ENCODE data around the gene MAN1B1. TPM values are rescaled to one million over a fixed set of nuclear protein-coding genes. Genes with fewer than 3 reads are reported as not detected.

MAN1B1 gene
- polyA plus RNA-seq, 3 donors, result 43.6 to 48.3 (median 47.0) TPM

DNA sequence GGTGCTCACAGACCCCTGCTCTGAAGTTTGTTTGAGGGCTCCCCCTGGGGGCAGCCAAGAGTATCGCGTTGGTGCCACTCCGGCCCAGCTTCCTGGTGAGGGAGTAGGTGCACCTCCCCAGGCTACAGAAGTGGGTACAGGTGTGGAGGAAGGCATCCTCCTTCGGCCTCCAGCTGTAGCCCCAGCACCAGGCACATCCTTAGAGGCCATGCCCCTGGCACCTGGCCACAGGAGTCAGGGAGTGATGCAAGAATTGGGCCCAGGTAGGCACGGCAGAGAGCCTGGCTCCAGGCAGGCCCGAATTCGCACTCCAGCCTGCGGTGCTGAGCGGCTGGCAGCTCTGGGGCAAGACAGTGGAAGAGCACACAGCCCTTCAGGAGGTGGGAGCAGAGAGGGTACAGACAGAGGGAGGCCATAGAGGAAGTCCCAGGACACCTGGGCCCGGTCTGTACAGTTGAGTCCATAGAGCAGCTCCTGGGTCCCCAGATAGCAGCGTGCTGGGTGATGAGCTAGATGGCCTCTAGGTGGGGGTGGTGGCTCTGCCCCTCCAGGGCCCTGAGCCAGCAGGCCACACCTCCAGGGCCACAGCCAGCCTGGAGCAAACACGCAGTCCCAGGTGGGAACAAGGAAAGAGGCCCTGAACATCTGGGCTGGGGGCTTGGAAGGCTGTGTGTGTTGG is 18.8 kb upstream of the MAN1B1 start:
- no peak for DNase-seq (ENCODE audit: low read depth in 3 of 3, low spot score in 2 of 3)

DNA sequence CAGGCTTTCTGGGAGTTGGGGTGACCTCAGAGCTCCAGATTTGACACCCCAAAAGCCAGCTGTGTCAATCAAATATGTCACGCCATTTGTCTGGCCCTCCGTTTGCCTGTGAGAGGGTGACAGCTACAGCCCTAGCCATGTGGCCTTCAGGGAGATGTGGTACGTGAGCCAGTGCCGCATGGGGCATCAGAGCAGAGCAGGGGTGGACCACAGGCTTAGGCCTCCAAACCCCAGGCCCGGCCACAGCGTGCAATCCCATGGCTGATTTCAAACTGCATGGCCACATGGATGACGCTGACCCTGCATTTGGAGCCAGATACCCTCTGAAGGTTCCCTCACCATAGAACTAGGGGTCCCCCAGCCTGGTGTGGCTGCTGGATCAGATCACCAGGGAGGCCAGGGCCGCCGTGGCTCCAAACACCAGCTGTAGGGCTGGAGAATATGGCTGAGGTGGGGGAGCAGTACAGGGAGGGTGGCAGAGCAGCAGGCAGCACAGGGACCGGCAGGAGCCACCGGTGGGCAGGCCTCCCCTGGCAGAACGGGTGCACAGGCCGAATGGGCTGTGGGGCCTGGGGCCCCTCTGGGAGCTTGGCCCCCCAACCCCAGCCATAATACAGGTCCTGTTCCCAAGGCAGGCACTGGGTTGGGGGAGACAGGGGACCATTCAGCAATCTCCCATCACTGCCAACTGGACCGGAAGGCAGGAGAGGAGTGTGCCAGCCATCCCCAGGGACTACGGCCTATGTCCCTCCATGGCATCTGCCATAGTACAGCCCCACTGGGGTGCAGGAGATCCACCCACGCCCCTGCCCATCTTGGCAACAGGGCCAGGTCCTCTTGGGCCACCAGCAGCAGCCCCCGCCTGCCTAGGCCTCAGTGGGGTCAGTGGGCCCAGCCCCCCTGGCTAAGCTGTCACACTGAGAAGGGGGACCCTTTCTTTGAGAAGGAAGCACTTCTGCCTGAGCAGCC is 18.0 kb upstream of the MAN1B1 start:
- DNase-seq (ENCODE audit: low read depth in 3 of 3, low spot score in 2 of 3), result no peak

DNA sequence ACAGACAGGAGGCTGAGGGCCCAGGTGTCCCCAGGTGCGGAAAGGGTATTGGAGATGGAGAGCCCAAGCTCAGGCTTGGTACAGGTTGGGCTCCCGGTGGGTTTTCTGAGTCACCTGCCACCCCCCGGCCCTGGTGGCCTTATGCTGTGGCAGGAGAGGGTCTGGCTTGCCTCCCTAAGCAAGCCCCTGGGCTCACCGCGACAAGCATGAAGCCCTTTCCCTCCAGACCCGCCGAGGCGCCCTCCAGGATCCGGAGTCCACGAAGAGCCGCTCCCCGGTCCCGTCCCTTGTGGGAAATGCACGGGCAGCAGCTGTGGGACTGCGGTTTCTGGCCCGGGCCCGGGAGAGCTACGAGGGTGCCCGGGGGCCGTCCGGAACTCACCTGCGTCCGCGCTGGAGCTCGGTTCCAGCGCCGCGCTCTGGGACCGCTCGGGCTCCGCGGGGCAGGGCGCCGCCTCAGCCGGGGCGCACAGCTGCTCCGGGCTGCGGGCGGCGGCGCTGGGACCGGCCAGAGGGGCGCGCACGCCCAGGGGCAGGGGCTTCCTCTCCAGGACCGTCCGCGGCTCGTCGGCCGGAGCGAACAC is 17.2 kb upstream of the MAN1B1 start:
- DNase-seq (ENCODE audit: low read depth in 3 of 3, low spot score in 2 of 3), result no peak

DNA sequence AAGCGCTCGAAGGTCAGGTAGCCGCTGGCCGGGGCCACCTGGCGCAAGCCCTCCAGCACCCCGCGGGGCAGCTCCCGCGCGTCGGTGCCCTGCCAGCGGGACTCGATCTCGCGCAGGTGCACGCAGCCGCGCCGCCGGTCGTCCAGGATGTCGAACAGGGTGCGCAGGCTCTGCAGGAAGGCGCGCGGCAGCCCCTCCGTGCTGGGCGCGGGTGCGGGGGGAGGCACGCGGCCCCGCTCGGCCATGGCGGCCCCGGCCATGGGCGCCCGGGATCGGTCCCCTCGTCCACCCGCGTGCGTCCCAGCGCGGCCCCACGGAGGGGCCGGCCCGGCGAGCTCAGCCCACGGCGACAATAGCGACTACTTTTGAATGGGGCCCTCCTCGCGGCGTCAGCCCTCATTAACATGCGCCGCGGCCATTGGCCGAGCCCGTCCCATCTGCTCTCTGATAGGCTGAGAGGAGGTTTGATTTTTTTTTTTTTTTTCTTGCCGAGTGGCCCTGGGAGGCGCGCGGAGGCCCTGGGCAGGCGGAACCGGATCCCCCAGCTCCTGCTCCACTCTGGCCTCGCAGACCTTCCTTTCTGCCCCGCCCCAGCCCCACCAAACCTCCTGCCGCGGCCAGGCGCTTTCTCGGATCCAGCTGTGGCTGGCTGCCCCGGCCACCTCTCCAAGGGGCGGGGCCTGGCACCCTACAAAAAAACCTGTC is 16.4 kb upstream of the MAN1B1 start, which contains the start of gene SAPCD2:
Gene SAPCD2 (minus strand): TSS at position 357 of the 705 bp plus-strand sequence. CDS start 97 bp downstream, at position 260.
- DNase-seq (ENCODE audit: low read depth in 3 of 3, low spot score in 2 of 3), result peak in 1 of 3 donors; percentile 69

DNA sequence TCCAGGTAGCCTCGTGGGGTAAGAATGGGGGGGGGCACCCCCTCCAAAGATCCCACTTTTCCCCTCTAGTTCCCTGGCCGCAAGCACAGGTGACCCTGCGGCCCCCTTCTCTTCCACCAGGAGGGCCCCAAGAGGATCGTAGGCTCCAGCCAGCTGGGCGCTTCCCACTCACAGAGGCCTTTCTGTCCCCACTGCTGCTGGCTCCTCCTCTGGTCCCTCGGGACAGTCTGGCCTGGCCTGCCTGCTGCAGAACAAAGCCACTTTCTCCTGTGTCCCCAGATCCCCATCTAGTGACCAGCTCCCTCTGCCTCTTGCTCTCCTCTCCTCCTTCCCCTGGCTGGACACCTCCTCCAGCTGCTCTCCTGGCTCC is 15.9 kb upstream of the MAN1B1 start:
- DNase-seq (ENCODE audit: low read depth in 3 of 3, low spot score in 2 of 3), result no peak

DNA sequence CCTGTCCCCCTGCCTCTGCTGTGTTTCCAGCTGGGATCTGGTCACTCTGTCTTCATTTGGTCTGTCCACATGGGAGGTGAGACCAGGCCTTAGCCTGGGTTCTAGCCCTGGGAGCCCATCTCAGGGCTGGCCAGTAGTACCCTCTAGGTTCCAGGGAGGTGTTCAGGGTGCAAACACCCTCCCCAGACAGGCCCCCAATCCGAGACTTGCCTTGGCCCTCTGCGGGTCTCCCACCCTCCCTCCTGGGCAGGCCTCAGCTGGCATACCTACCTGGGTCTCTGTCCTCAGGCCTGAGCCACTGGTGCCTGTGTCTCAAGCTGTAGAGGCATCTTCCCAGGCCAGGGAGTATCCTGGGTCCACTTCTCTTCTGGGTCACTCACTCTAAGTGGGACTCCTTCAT is 15.5 kb upstream of the MAN1B1 start:
- DNase-seq (ENCODE audit: low read depth in 3 of 3, low spot score in 2 of 3), result no peak

DNA sequence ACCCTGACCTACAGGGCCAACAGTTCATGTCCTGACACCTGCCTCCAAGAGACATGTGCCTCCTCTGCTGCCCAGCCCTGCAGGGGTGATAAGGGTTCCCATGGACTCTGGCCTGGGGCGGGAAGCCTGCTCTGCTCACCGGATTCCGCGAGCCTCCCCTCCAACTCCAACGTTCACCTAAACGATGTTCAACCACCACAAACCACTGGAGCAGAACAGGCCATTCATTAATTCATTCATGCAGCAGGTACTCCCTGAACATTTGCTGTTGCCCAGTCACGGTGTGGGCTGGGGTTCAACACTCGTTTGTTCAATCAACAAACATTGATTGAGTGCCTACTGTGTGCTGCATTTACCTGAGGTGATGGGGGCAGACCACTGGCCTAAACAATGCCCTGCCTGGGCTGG is 12.8 kb upstream of the MAN1B1 start:
- DNase-seq (ENCODE audit: low read depth in 3 of 3, low spot score in 2 of 3), result no peak

DNA sequence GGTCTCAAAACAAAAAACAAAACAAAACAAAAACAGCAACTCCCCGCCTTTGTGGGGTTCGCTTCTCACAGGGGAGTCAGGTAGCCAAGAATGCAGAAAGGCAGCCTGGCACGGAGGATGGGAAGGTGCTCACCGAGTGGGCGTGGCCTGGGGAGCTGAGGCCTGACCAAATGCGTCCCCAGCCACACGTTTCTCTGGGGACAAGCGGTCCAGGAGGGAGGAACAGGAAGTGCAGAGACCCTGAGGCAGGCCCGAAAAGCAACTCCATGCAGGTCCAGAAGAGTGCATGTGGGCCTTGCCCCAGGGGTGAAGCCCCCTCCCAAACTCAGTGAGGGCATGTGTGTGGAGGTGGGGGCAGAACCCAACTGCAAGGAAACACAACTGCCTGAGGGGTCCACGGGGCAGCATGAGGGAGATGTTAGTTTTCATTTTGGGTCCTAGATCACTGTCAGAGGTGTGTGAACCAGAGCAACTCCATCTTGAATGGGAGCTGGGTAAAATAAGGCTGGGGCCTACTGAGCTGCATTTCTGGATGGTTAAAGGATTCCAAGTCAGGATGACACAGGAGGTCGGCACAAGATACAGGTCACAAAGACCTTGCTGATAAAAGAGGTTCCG is 12.0 kb upstream of the MAN1B1 start:
- DNase-seq (ENCODE audit: low read depth in 3 of 3, low spot score in 2 of 3), result no peak

DNA sequence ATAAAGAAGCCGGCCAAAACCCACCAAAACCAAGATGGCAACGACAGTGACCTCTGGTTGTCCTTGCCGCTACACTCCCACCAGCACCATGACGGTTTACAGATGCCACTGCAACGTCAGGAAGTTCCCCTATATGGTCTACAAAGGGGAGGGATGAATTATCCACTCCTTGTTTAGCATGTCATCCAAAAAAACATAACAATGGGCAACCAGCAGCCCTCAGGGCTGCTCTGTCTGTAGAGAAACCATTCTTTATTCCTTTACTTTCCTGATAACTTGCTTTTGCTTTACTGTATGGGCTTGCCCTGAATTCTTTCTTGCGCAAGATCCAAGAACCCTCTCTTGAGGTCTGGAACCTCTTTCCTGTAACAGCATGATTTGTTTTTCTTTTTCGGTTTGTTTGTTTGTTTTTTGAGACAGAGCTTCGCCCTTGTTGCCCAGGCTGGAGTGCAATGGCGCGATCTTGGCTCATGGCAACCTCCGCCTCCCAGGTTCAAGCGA is 11.5 kb upstream of the MAN1B1 start:
- no peak for DNase-seq (ENCODE audit: low read depth in 3 of 3, low spot score in 2 of 3)

DNA sequence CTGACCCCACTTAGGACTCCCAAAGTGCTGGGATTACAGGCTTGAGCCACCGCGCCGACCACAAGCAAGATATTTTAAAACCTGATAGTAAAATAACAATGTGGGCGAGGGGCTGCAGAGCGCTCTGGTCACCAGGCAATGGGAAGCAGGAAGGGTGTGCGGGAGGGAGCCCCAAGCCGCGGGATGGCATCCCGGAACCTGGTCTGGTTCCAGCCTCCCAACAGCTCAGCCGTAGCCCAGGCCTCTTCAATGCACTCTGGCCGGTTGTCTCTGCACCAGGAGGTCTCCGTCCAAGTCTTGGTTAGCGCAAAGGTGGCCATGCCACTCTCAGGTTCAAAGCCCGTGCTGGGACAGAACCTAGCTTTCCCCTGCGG is 10.2 kb upstream of the MAN1B1 start:
- no peak for DNase-seq (ENCODE audit: low read depth in 3 of 3, low spot score in 2 of 3)

DNA sequence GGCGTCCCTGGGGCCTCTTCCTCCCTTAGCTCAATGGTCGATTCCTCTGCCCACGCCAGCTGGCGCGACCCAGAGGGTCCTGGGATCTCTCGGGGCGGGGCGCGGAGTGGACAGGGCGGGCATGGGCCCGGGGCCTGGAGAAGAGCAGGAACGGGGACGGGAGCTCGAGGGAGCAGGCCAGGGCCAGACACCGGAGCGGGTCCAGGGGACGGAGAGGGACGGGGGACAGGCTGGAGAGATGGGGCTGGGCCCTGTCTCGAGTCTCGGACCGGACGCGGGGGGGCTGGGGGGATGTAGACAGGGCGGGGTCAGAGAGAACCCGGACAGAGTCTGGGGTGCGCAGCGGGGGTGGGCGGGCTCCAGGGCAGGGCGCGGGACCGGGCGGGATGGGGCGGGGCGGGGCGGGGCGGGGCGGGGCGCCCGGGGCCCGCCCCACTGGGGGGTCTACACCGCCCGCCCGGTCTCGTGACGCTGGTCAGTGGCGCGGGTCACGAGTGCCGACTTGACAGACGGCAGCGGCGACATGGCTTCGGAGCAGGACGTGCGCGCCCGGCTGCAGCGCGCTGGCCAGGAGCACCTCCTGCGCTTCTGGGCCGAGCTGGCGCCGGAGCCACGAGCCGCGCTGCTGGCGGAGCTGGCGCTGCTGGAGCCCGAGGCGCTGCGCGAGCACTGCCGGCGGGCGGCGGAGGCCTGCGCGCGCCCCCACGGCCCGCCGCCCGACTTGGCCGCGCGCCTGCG is 9.6 kb upstream of the MAN1B1 start, which contains the start of gene UAP1L1:
Gene UAP1L1 (plus strand): TSS at position 508 of the 738 bp plus-strand sequence. CDS start 16 bp downstream, at position 524.
- no peak for DNase-seq (ENCODE audit: low read depth in 3 of 3, low spot score in 2 of 3)

DNA sequence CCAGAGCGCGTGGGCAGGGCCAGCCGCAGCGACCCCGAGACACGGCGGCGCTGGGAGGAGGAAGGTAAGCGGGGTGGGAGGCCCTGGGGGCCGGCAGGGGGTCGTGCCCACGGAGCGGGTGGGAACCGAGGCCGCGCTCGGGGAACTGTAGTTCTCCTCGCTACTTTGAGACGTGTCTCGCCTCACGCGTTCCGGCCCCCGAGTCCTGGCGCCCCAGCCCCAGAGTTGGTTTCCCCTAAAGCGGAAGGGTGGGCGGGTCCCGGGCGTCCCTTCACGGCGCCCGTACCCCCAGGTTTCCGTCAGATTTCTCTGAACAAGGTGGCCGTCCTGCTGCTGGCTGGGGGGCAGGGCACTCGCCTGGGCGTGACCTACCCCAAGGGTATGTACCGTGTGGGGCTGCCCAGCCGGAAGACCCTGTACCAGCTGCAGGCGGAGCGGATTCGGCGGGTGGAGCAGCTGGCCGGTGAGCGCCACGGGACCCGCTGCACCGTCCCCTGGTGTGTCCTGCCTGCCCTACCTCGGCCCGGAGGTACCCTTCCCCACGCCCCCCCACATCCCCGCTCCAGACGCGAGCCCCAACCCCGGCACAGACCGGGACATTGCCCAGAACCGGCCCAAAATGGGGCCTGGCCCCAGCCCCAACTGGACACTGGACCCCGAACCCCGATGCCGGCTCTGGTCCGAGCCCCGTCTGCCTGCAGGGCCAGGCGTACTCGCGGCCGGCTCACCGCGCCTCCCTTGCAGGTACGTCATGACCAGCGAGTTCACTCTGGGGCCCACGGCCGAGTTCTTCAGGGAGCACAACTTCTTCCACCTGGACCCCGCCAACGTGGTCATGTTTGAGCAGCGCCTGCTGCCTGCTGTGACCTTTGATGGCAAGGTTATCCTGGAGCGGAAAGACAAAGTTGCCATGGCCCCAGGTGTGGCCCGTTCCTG is 8.8 kb upstream of the MAN1B1 start:
- DNase-seq (ENCODE audit: low read depth in 3 of 3, low spot score in 2 of 3), result no peak

DNA sequence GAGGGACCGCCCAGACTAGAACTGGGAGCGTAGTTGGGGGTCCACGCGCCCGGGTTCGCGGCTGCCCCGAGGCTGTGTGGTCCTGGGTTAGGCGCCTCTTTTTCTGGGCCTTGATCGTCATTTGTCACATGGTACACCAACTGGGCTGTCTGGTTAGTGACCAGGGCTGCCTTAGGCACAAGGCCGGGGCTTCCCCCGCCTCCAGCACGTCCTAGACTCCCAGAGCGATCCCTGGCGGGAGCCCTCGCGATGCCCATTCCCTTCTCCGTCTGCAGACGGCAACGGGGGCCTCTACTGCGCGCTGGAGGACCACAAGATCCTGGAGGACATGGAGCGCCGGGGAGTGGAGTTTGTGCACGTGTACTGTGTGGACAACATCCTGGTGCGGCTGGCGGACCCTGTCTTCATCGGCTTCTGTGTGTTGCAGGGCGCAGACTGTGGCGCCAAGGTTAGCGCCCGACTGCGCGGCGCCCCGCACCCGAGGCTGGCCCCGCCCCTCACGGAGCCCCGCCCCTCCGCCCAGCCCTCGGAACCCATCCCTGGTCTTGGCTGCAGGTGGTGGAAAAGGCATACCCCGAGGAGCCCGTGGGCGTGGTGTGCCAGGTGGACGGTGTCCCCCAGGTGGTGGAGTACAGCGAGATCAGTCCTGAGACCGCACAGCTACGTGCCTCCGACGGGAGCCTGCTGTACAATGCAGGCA is 7.9 kb upstream of the MAN1B1 start:
- no peak for DNase-seq (ENCODE audit: low read depth in 3 of 3, low spot score in 2 of 3)

DNA sequence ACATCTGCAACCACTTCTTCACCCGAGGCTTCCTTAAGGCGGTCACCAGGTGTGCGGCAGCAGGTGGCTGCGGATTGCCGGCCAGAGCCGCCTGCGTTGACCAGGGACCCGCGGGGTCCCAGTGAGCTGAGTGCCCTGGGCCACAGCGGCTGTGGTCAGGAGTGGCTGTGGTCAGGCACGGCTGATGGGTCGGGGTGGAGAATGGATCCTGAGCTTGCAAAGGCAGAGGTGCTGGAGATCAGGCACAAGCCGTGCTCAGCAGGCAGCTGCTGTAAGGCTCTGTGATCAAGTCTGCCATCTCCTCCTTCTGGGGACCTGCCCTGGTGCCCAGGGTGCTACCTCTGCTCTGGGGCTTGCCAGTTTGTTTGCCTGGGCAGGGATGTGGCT is 7.4 kb upstream of the MAN1B1 start:
- DNase-seq (ENCODE audit: low read depth in 3 of 3, low spot score in 2 of 3), result no peak

DNA sequence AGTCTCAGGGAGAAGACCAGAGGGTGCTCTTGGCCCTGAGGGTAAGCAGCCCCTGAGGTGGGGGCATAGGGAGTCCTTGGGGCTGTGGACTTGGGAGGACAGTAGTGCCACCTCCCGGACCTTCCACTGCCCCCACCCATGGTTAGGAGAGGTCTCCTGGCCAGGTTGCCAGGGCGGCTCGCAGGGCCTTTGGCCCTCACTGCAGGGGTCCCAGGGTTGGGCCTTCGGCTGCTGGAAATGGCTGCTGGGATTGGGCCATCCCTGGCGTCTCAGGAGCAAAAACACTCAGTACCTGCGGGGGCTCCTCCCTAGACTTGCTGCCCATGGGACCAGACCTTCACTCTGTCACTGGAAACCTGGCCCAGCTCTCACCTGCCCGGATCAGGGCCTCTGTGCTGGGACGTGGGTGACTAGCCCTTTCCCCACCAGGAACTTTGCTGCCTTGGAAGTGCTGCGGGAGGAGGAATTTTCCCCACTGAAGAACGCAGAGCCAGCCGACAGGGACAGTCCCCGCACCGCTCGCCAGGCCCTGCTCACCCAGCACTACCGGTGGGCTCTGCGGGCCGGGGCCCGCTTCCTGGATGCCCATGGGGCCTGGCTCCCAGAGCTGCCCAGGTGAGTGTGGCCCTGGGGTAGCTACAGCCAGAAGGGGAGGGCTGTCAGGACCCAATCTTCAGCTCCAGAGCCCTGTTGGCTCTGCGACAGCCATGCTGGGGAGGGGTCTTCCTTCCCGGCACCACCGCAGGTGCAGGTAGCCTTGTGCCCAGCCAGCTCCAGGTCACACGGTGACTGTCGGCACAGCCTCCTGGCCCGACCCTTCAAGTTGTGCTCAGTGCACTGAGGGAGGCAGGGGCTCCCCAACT is 6.3 kb upstream of the MAN1B1 start:
- no peak for DNase-seq (ENCODE audit: low read depth in 3 of 3, low spot score in 2 of 3)

DNA sequence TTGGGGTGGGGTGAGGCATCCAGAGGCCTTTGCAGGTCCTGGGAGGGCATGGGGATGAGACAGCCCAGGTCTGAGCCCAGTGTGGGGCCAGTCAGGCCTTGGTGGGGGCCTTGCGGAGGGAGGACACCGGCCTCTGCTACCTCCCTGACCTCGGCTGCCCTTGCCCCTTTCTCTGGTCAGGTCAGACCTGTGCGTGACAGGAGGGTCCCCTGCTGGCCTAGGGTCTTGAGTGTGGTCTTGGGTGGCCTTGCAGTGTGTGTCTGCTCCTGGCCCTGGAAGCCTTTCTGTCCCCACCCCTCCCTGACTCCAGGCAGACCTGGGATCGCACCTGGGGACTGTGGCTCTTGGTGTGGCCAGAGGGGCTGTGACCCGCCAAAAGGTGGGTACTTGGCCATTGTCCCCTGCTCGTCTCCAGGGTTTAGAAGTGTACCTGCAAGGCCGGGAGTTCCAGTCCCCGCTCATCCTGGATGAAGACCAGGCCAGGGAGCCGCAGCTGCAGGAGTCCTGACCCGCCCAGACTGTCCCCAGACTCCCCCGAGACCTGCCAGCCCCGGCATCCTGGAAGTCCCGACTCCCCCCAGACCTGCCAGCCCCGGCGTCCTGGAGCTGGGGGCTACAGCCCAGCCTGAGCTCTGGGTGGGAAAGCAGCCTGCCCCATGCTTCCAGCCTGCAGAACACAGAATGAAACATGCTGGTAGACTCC is 4.4 kb upstream of the MAN1B1 start:
- DNase-seq (ENCODE audit: low read depth in 3 of 3, low spot score in 2 of 3), result no peak
